ENCODE data around the gene GNB1L. TPM values are rescaled to one million over a fixed set of nuclear protein-coding genes. Genes with fewer than 3 reads are reported as not detected.

GNB1L gene
- total and polyA plus RNA-seq, 9 of the 15 experiments (the other 6 are each of a cell fraction or from before 2014, with no cell fraction given): 0.56 to 50.5 (median 10.2) TPM

DNA sequence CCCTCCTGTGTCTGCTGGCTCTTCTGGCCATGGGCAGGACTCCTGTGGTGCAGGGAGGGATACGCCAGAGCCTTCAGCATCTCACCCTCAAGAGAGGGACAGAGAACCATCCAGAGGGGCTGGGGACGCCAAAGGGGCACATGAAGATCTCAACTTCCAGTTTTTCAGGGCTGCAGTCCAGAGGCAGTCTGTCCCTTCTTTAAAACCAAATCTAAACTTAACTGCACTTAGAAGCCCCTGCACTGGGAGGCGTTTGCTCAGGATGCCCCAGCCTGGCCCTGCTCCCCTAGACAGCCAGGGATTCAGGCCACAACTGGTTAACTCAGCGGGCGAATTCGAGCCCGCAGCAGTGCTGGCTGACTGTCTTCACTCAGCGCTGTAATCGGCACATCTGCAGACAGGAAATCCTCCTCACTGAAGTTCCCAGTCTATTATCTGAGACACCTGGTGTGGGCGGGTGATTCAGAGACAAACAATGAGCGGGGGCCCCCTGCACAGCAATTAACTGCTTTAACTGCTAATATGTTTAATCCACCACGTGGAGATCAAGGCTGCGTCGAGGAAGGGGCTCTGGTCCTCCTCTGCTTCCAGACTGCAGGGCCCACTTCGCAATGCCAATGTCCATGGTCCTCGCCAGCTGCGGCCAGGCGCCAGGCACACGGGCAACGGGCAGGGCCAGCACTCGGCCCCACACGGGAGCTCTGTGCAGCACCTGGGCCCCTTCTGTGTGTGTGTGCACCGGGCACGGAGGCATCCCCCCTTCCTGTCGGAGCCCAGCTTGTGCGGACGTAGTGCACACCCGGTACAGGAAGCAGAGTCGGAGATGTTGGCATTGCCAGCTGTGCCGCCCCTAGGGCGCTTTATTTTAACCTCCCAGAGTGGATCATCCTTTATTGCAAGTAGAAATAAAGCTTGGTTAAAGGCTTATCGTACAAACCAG lies 36.9 kb upstream of the GNB1L start (continued):
- TF ChIP-seq ZNF232 (CRISPR knock-in tag; IDR thresholded peaks at IDR 0.05) (no peak), MAZ (CRISPR knock-in tag; conservative IDR thresholded peaks at IDR 0.05 in 1 of 2, IDR thresholded peaks at IDR 0.05 in 1 of 2) (peak; percentile 91 to 96), TBP (optimal IDR thresholded peaks at IDR 0.05; ENCODE audit: low read depth, low read length) (peak; percentile 42), YY1 (IDR thresholded peaks at IDR 0.05; ENCODE audit: borderline replicate concordance in 1 of 3, control insufficient read depth in 1 of 3, extremely low read depth in 1 of 3, insufficient read depth in 3 of 3, insufficient read length in 1 of 3, insufficient replicate concordance in 2 of 3, low read depth in 1 of 3, low read length in 2 of 3) (peak in 2 of 3 experiments; percentile 32 to 52), SETDB1 (IDR thresholded peaks at IDR 0.05; ENCODE audit: low read length) (peak; percentile 8), CSDE1 (IDR thresholded peaks at IDR 0.05) (peak in 1 of 2 experiments; percentile 79; a peak in 1 of 4 replicates), NFRKB (IDR thresholded peaks at IDR 0.05; ENCODE audit: low read depth) (no peak), ZNF584 (CRISPR knock-in tag; IDR thresholded peaks at IDR 0.05; ENCODE audit: low read depth) (peak; percentile 96), NR1H2 (CRISPR knock-in tag; IDR thresholded peaks at IDR 0.05) (no peak), CBX5 (IDR thresholded peaks at IDR 0.05; ENCODE audit: borderline replicate concordance, low read depth) (no peak; the same call in 1 of the 2 replicates), NEUROD1 (IDR thresholded peaks at IDR 0.05; ENCODE audit: borderline replicate concordance, low read depth, low read length, partially characterized antibody) (peak; percentile 95), ZNF274 (IDR thresholded peaks at IDR 0.05; ENCODE audit: borderline replicate concordance, low read depth, low read length) (peak; percentile 61; the same call in 1 of the 2 replicates), RBM39 (optimal IDR thresholded peaks at IDR 0.05; ENCODE audit: low read depth, low read length) (peak; percentile 44)
- TF ChIP-seq, protein P1, sequence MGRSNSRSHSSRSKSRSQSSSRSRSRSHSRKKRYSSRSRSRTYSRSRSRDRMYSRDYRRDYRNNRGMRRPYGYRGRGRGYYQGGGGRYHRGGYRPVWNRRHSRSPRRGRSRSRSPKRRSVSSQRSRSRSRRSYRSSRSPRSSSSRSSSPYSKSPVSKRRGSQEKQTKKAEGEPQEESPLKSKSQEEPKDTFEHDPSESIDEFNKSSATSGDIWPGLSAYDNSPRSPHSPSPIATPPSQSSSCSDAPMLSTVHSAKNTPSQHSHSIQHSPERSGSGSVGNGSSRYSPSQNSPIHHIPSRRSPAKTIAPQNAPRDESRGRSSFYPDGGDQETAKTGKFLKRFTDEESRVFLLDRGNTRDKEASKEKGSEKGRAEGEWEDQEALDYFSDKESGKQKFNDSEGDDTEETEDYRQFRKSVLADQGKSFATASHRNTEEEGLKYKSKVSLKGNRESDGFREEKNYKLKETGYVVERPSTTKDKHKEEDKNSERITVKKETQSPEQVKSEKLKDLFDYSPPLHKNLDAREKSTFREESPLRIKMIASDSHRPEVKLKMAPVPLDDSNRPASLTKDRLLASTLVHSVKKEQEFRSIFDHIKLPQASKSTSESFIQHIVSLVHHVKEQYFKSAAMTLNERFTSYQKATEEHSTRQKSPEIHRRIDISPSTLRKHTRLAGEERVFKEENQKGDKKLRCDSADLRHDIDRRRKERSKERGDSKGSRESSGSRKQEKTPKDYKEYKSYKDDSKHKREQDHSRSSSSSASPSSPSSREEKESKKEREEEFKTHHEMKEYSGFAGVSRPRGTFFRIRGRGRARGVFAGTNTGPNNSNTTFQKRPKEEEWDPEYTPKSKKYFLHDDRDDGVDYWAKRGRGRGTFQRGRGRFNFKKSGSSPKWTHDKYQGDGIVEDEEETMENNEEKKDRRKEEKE (IDR thresholded peaks at IDR 0.05; ENCODE audit: borderline replicate concordance in 1 of 2, control insufficient read depth in 1 of 2, low read depth in 2 of 2, low read length in 1 of 2): peak in 1 of 2 experiments; percentile 95; a peak in 2 of 4 replicates
- TF ChIP-seq, protein P2, sequence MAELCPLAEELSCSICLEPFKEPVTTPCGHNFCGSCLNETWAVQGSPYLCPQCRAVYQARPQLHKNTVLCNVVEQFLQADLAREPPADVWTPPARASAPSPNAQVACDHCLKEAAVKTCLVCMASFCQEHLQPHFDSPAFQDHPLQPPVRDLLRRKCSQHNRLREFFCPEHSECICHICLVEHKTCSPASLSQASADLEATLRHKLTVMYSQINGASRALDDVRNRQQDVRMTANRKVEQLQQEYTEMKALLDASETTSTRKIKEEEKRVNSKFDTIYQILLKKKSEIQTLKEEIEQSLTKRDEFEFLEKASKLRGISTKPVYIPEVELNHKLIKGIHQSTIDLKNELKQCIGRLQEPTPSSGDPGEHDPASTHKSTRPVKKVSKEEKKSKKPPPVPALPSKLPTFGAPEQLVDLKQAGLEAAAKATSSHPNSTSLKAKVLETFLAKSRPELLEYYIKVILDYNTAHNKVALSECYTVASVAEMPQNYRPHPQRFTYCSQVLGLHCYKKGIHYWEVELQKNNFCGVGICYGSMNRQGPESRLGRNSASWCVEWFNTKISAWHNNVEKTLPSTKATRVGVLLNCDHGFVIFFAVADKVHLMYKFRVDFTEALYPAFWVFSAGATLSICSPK (IDR thresholded peaks at IDR 0.05; ENCODE audit: borderline replicate concordance): no peak; the same call in 1 of the 2 replicates
- TF ChIP-seq, protein P3, sequence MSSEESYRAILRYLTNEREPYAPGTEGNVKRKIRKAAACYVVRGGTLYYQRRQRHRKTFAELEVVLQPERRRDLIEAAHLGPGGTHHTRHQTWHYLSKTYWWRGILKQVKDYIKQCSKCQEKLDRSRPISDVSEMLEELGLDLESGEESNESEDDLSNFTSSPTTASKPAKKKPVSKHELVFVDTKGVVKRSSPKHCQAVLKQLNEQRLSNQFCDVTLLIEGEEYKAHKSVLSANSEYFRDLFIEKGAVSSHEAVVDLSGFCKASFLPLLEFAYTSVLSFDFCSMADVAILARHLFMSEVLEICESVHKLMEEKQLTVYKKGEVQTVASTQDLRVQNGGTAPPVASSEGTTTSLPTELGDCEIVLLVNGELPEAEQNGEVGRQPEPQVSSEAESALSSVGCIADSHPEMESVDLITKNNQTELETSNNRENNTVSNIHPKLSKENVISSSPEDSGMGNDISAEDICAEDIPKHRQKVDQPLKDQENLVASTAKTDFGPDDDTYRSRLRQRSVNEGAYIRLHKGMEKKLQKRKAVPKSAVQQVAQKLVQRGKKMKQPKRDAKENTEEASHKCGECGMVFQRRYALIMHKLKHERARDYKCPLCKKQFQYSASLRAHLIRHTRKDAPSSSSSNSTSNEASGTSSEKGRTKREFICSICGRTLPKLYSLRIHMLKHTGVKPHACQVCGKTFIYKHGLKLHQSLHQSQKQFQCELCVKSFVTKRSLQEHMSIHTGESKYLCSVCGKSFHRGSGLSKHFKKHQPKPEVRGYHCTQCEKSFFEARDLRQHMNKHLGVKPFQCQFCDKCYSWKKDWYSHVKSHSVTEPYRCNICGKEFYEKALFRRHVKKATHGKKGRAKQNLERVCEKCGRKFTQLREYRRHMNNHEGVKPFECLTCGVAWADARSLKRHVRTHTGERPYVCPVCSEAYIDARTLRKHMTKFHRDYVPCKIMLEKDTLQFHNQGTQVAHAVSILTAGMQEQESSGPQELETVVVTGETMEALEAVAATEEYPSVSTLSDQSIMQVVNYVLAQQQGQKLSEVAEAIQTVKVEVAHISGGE (CRISPR knock-in tag; IDR thresholded peaks at IDR 0.05): peak in 2 of 3 experiments; percentile 36 to 76; a peak in 2 of 6 replicates
